22Rv1 (cell line): Measurements from ENCODE around the gene MAP1LC3B2.

Experiments
- CTCF ChIP-seq: fragments of 450-650 bp; IDR thresholded peaks from 2 replicates; pipeline ENCODE4 v1.5.1; 2017; ENCODE audit warnings: mild to moderate bottlenecking
- ZFX ChIP-seq: fragments of 450-650 bp; IDR thresholded peaks from 2 replicates; pipeline ENCODE4 v1.6.1; 2017; ENCODE audit warnings: antibody characterized with exemption, borderline replicate concordance

GRCh38 chr12:116597886-116598285 is 38.7 kb downstream of the MAP1LC3B2 start:
- TF ChIP-seq CTCF (no peak), ZFX (no peak)
